ENCODE results near the gene NMUR2. TPM values are rescaled to one million over a fixed set of nuclear protein-coding genes. Genes with fewer than 3 reads are reported as not detected.

The NMUR2 gene
- total RNA-seq, 2 donors from 2014 or later = not detected

DNA sequence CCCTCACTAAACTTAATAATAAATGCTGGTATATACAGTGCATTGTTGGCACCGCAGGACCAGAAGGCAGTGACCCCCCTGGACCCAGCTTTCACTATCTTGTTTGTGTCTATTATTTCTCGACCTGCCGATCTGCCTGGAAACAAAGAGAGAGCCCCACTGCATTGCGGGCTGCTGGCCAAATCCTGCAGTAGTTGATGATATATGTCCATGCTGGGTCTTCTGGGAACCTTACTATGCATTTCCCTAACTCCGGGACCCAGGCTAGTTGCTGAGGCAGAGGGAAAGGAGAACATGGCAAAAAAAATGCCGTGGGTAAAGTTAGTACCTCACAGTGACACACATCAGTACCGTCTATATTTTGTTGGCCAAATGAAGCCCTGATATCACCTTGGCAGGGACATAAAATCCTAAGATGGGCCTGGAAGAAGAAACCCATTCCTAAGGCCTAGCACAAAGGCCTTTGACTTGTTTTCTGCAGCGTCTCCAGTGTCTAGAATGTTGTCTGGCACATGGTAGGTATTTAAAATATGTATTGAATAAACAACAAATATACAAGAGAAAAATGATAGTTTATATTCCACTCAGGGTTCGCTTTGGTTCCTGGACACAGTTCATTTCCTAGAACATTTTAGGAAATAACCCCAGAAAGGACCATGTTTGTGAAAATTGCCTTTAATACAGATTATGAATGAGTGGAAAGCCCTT lies 46.1 kb downstream of the NMUR2 start:
- Histone ChIP-seq H3K9me3 (no peaks in the 10 kb centered on the region), H3K4me1 (no peaks in the 10 kb centered on the region), H3K27ac (no peak overlapping the region), H3K27me3 (no peaks in the 10 kb centered on the region), H3K36me3 (no peaks in the 10 kb centered on the region), H3K4me3 (no peak overlapping the region)
- TF ChIP-seq, protein P1, sequence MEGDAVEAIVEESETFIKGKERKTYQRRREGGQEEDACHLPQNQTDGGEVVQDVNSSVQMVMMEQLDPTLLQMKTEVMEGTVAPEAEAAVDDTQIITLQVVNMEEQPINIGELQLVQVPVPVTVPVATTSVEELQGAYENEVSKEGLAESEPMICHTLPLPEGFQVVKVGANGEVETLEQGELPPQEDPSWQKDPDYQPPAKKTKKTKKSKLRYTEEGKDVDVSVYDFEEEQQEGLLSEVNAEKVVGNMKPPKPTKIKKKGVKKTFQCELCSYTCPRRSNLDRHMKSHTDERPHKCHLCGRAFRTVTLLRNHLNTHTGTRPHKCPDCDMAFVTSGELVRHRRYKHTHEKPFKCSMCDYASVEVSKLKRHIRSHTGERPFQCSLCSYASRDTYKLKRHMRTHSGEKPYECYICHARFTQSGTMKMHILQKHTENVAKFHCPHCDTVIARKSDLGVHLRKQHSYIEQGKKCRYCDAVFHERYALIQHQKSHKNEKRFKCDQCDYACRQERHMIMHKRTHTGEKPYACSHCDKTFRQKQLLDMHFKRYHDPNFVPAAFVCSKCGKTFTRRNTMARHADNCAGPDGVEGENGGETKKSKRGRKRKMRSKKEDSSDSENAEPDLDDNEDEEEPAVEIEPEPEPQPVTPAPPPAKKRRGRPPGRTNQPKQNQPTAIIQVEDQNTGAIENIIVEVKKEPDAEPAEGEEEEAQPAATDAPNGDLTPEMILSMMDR (IDR thresholded peaks at IDR 0.05) = no peak
- no peak for DNase-seq (ENCODE audit: low spot score)

DNA sequence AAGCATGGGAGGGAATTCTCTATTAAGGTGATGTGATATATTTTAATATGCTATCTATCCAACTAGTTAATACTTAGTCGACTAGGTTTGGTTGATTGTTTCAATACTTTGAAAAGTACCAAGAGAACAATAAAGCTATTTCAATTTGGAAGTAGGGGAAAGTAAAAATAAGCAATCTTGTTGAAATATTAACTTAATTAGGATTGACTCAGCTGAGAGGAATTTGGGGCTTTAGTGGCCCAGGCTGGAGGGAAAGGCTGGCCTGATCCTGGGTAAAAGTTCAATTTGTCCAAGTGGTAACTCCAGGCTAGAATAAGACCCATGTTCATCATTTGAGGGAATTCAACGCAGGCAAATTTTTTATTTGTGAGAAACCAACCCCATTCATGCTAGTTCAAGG lies 48.6 kb downstream of the NMUR2 start:
- Histone ChIP-seq H3K27ac (no peak overlapping the region), H3K4me1 (no peaks in the 10 kb centered on the region), H3K36me3 (no peaks in the 10 kb centered on the region), H3K9me3 (no peaks in the 10 kb centered on the region), H3K4me3 (no peak overlapping the region), H3K27me3 (no peaks in the 10 kb centered on the region)
- DNase-seq (ENCODE audit: low spot score) = no peak
- TF ChIP-seq, protein P1 (IDR thresholded peaks at IDR 0.05) = no peak

DNA sequence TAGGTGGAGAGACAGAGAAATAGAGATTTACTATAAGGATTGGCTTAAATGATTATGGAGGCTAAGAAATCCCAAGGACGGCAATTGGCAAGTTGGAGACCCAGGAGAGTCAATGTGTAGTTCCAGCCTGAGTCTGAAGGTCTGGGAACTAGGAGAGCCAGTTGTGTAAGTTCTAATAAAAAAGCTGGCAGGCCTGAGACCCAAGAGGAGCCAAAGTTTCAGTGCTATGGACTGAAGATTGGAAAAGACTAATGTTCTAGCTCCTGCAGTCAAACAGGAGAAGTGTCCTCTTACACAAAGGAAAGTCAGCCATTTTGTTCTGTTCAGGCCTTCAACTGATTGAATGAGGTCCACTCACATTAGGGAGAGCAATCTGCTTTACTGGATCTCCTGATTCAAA lies 50.0 kb downstream of the NMUR2 start:
- Histone ChIP-seq H3K9me3 (no peaks in the 10 kb centered on the region), H3K27ac (no peak overlapping the region), H3K27me3 (no peaks in the 10 kb centered on the region), H3K4me3 (no peak overlapping the region), H3K4me1 (peaks cover 0 to 6% of the 10 kb centered on the region in 2 donors), H3K36me3 (no peaks in the 10 kb centered on the region)
- no peak for DNase-seq (ENCODE audit: low spot score)
- TF ChIP-seq, protein P1 (IDR thresholded peaks at IDR 0.05) = no peak

DNA sequence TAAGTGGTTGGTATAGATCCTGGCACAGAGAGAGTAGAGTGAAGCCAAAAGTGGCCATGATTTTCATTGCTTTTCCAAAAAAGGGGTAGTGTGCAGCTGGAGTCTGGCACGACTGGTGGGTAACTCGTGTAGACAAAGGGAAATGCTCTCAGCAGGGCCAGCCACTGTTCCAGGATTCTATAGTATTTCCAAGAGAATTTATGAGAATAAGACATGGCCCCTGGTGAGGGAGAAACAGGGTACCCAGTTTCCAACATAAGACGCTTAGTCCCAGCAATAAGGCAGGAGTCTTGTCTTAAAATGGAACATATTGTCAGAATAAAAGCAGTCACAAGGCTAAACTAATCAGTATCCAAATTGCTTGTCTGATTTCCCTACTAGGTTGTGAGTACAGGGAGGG lies 52.1 kb downstream of the NMUR2 start:
- peaks cover 0 to 12% of the 10 kb centered on the region in 2 donors for H3K4me1 ChIP-seq
- H3K27me3 ChIP-seq = no peaks in the 10 kb centered on the region
- TF ChIP-seq, protein P1 (IDR thresholded peaks at IDR 0.05) = no peak
- DNase-seq (ENCODE audit: low spot score) = no peak
- no peaks in the 10 kb centered on the region for H3K9me3 ChIP-seq
- no peak overlapping the region for H3K4me3 ChIP-seq
- H3K27ac ChIP-seq = no peak overlapping the region
- no peaks in the 10 kb centered on the region for H3K36me3 ChIP-seq

DNA sequence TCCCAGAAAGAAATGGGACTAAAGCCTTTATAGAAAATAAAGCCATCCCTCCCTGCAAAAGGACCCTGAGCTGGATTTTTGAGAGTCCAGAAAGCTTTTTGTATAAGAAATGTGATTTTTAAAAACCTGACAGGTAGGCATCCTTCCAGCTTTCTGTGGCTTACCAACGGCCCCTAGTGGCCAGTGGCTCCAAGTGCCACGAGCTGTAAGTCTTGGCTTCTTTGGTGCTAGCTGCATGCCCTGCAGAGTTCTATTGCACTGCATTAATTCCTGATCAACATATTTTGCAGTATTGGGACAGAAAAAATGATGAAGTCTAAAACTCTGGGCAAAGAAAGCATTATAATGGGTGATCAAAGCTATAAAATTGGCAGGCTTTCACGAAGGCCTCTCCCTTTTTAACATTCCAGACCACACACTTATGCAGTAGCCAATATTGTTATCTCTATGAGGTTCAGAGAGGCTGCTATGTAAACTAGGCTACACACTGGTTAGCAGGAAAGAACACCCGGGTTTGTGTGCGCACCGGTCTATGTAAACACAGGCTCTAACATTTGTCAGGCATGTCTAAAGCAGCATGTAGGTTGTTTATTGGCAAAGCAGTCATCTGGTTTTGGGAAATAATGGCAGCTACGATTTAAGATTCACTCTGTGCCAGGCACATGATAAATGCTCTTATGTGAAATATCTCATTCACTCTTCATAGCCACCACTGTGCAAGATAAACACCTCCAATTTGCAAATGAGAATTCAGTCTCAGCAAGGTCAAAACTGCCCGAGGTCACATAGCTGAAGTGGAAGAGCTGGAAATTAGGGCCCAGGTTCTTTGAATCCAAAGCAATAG lies 55.2 kb downstream of the NMUR2 start:
- H3K4me1 ChIP-seq = peaks cover 0 to 12% of the 10 kb centered on the region in 2 donors
- no peak overlapping the region for H3K27ac ChIP-seq
- no peaks in the 10 kb centered on the region for H3K36me3 ChIP-seq
- no peaks in the 10 kb centered on the region for H3K9me3 ChIP-seq
- H3K27me3 ChIP-seq = no peaks in the 10 kb centered on the region
- no peak for DNase-seq (ENCODE audit: low spot score)
- TF ChIP-seq, protein P1 (IDR thresholded peaks at IDR 0.05) = peak; percentile 70 to 84
- no peak overlapping the region for H3K4me3 ChIP-seq

Measured in right atrium auricular region (tissue), 2 donors.